ENCODE results near the gene C2orf81.
"Not testable (repeated sequence)": the region's sequence is repeated elsewhere in the genome, so short reads cannot be mapped to it uniquely, and the experiment has no call there.

GRCh38 chr2:74460187-74460586 is 38.8 kb upstream of the C2orf81 start:
- TF ChIP-seq CREB1 (IDR thresholded peaks at IDR 0.05; ENCODE audit: low read depth); POU2F2 (IDR thresholded peaks at IDR 0.05; ENCODE audit: borderline replicate concordance, low read depth, low read length); HDAC6 (IDR thresholded peaks at IDR 0.05; ENCODE audit: unreplicated experiment); NFYB (IDR thresholded peaks at IDR 0.05; ENCODE audit: insufficient read depth, low read depth, low read length); RBBP5 (conservative IDR thresholded peaks at IDR 0.05); GABPA (IDR thresholded peaks at IDR 0.05; ENCODE audit: low read depth); IRF5 (IDR thresholded peaks at IDR 0.05; ENCODE audit: borderline replicate concordance); CTCF (IDR thresholded peaks at IDR 0.05 in 2 of 3, conservative IDR thresholded peaks at IDR 0.05 in 1 of 3; ENCODE audit: control insufficient read depth in 2 of 3, extremely low read depth in 1 of 3, insufficient read depth in 1 of 3, low read depth in 3 of 3, low read length in 3 of 3); MYC (IDR thresholded peaks at IDR 0.05; ENCODE audit: insufficient read depth, insufficient read length, insufficient replicate concordance, low read length, severe bottlenecking); RCOR1 (conservative IDR thresholded peaks at IDR 0.05; ENCODE audit: low read depth, low read length); EZH2 (IDR thresholded peaks at IDR 0.05; ENCODE audit: borderline replicate concordance, control insufficient read depth, low read depth, low read length); SMC3 (IDR thresholded peaks at IDR 0.05; ENCODE audit: borderline replicate concordance, low read length); SIN3A (IDR thresholded peaks at IDR 0.05; ENCODE audit: low read depth, low read length); POLR2AphosphoS5 (IDR thresholded peaks at IDR 0.05; ENCODE audit: low read length): not testable (repeated sequence)
